ENCODE data around the gene TNFAIP8.
"Not testable (repeated sequence)": the region's sequence is repeated elsewhere in the genome, so short reads cannot be mapped to it uniquely, and the experiment has no call there.

The TNFAIP8 gene

GRCh38 chr5:119411361-119412278 lies 55.8 kb downstream of the TNFAIP8 start:
- H2BK12ac ChIP-seq (ENCODE audit: low read length), result peak overlapping the region; percentile 72
- H3K4me3 ChIP-seq (ENCODE audit: low read depth, low read length), result peak overlapping the region; percentile 51
- peak overlapping the region; percentile 57 for H4K12ac ChIP-seq (ENCODE audit: low read depth, low read length)
- no peaks in the 10 kb centered on the region for H3K27me3 ChIP-seq (ENCODE audit: insufficient read depth, low read length)
- no peak overlapping the region for H2AK5ac ChIP-seq (ENCODE audit: low read length)
- peak overlapping the region; percentile 46 for H2BK5ac ChIP-seq (ENCODE audit: low read depth, low read length, poor library complexity)
- no peaks in the 10 kb centered on the region for H3K9me3 ChIP-seq (ENCODE audit: insufficient read depth, low read depth, low read length)
- H3K14ac ChIP-seq (ENCODE audit: low read length), result peak overlapping the region; percentile 81
- no CpG with 5 or more reads among the region's 15 CpGs for WGBS (ENCODE audit: extremely low coverage, insufficient coverage, insufficient read length)
- H3K36me3 ChIP-seq (ENCODE audit: control insufficient read depth in 1 of 2, insufficient read depth in 2 of 2, low read length in 2 of 2), result peaks cover 1 to 2% of the 10 kb centered on the region in 2 experiments
- H4K91ac ChIP-seq (ENCODE audit: low read depth, low read length), result peak overlapping the region; percentile 88
- H3K4me2 ChIP-seq (ENCODE audit: low read length), result peak overlapping the region; percentile 74
- peak overlapping the region; percentile 48 for H4K8ac ChIP-seq (ENCODE audit: low read depth, low read length)
- no peaks in the 10 kb centered on the region for H3K4me1 ChIP-seq (ENCODE audit: control insufficient read depth in 1 of 2, insufficient read depth in 2 of 2, low read length in 2 of 2)
- no peak overlapping the region for H3K4ac ChIP-seq (ENCODE audit: low read depth, low read length)
- H3K79me1 ChIP-seq (ENCODE audit: low read length), result peaks cover 3% of the 10 kb centered on the region
- no peaks in the 10 kb centered on the region for H3K79me2 ChIP-seq (ENCODE audit: control insufficient read depth, insufficient read depth, low read length, poor library complexity)
- peak overlapping the region; percentile 79 for H2AFZ ChIP-seq (ENCODE audit: insufficient read depth, low read length, poor library complexity)
- no peak overlapping the region for H3K23ac ChIP-seq (ENCODE audit: low read length)
- DNase-seq, result peak; percentile 71 to 92
- H2BK120ac ChIP-seq (ENCODE audit: insufficient read depth, low read length, poor library complexity), result peak overlapping the region; percentile 90
- peak overlapping the region; percentile 54 for H3K27ac ChIP-seq (ENCODE audit: low read depth, low read length)
- peak overlapping the region; percentile 8 for H3K9ac ChIP-seq (ENCODE audit: low read length)
- no peak overlapping the region for H3K18ac ChIP-seq (ENCODE audit: low read length)

- H3K4me2 ChIP-seq (ENCODE audit: low read length), result no peak overlapping the region
- H3K27me3 ChIP-seq (ENCODE audit: insufficient read depth, low read length), result no peaks in the 10 kb centered on the region
- no peak overlapping the region for H2AK5ac ChIP-seq (ENCODE audit: low read length)
- WGBS (ENCODE audit: extremely low coverage, insufficient coverage, insufficient read length), result no CpG with 5 or more reads among the region's 9 CpGs
- H3K36me3 ChIP-seq (ENCODE audit: control insufficient read depth in 1 of 2, insufficient read depth in 2 of 2, low read length in 2 of 2), result peaks cover 1 to 2% of the 10 kb centered on the region in 2 experiments
- no peaks in the 10 kb centered on the region for H3K9me3 ChIP-seq (ENCODE audit: insufficient read depth, low read depth, low read length)
- H3K79me1 ChIP-seq (ENCODE audit: low read length), result peaks cover 3% of the 10 kb centered on the region
- H2BK12ac ChIP-seq (ENCODE audit: low read length), result no peak overlapping the region
- H3K4me3 ChIP-seq (ENCODE audit: low read depth, low read length), result no peak overlapping the region
- H2BK120ac ChIP-seq (ENCODE audit: insufficient read depth, low read length, poor library complexity), result no peak overlapping the region
- H3K79me2 ChIP-seq (ENCODE audit: control insufficient read depth, insufficient read depth, low read length, poor library complexity), result no peaks in the 10 kb centered on the region
- H3K9ac ChIP-seq (ENCODE audit: low read length), result no peak overlapping the region
- H4K12ac ChIP-seq (ENCODE audit: low read depth, low read length), result no peak overlapping the region
- no peak overlapping the region for H3K4ac ChIP-seq (ENCODE audit: low read depth, low read length)
- H3K18ac ChIP-seq (ENCODE audit: low read length), result no peak overlapping the region
- H3K27ac ChIP-seq (ENCODE audit: low read depth, low read length), result no peak overlapping the region
- no peak overlapping the region for H3K14ac ChIP-seq (ENCODE audit: low read length)
- no peaks in the 10 kb centered on the region for H3K4me1 ChIP-seq (ENCODE audit: control insufficient read depth in 1 of 2, insufficient read depth in 2 of 2, low read length in 2 of 2)
- no peak for DNase-seq
- H4K91ac ChIP-seq (ENCODE audit: low read depth, low read length), result no peak overlapping the region
- H2BK5ac ChIP-seq (ENCODE audit: low read depth, low read length, poor library complexity), result no peak overlapping the region
- no peak overlapping the region for H3K23ac ChIP-seq (ENCODE audit: low read length)
- no peak overlapping the region for H2AFZ ChIP-seq (ENCODE audit: insufficient read depth, low read length, poor library complexity)
- H4K8ac ChIP-seq (ENCODE audit: low read depth, low read length), result no peak overlapping the region
Measured at GRCh38 chr5:119412279-119413227, 56.7 kb downstream of the TNFAIP8 start.

- not testable (repeated sequence) for H3K14ac ChIP-seq (ENCODE audit: low read length); H3K4me1 ChIP-seq (ENCODE audit: control insufficient read depth in 1 of 2, insufficient read depth in 2 of 2, low read length in 2 of 2); H3K27me3 ChIP-seq (ENCODE audit: insufficient read depth, low read length); H3K79me1 ChIP-seq (ENCODE audit: low read length); H3K79me2 ChIP-seq (ENCODE audit: control insufficient read depth, insufficient read depth, low read length, poor library complexity); H4K12ac ChIP-seq (ENCODE audit: low read depth, low read length); H3K4ac ChIP-seq (ENCODE audit: low read depth, low read length); H4K8ac ChIP-seq (ENCODE audit: low read depth, low read length); H3K4me3 ChIP-seq (ENCODE audit: low read depth, low read length); H3K36me3 ChIP-seq (ENCODE audit: control insufficient read depth in 1 of 2, insufficient read depth in 2 of 2, low read length in 2 of 2); H3K9ac ChIP-seq (ENCODE audit: low read length); H2AFZ ChIP-seq (ENCODE audit: insufficient read depth, low read length, poor library complexity); H3K9me3 ChIP-seq (ENCODE audit: insufficient read depth, low read depth, low read length); H3K23ac ChIP-seq (ENCODE audit: low read length); H3K4me2 ChIP-seq (ENCODE audit: low read length); H2AK5ac ChIP-seq (ENCODE audit: low read length); H3K18ac ChIP-seq (ENCODE audit: low read length); H2BK120ac ChIP-seq (ENCODE audit: insufficient read depth, low read length, poor library complexity); H2BK5ac ChIP-seq (ENCODE audit: low read depth, low read length, poor library complexity)
- peak overlapping the region; percentile 71 for H2BK12ac ChIP-seq (ENCODE audit: low read length)
- WGBS (ENCODE audit: extremely low coverage, insufficient coverage, insufficient read length), result no CpG with 5 or more reads among the region's 13 CpGs
- peak overlapping the region; percentile 34 for H3K27ac ChIP-seq (ENCODE audit: low read depth, low read length)
- peak in 1 of 2 donors; percentile 25 for DNase-seq
- H4K91ac ChIP-seq (ENCODE audit: low read depth, low read length), result peak overlapping the region; percentile 59
Measured at GRCh38 chr5:119414124-119414734, 58.4 kb downstream of the TNFAIP8 start.
